ENCODE measurements around the gene CAMK1D. TPM values are rescaled to one million over a fixed set of nuclear protein-coding genes. Genes with fewer than 3 reads are reported as not detected.

The CAMK1D gene
- total RNA-seq, 1 experiment from 2014 or later, result 1.1 TPM

- H3K9me3 ChIP-seq (replicated peaks), result no peaks in the 10 kb centered on the region
- no peaks in the 10 kb centered on the region for H3K36me3 ChIP-seq
Measured at GRCh38 chr10:12657489-12657888, 308.1 kb downstream of the CAMK1D start.

DNA sequence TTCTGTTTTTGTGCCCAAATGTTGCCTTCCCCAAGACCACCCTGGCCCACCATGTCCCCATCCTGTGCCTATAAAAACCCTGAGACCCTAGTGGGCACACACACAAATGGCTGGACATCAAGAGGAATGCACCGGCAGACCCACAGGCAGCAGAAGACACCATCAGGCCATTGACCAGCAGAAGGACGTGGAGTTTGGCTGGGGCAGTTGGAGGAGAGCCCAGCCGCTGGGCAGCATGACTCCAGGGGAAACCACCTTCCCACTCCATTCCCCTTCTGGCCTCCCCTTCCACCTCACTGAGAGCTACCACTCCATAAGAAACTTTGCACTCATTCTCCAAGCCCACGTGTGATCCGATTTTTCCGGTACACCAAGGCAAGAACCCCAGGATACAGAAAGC, 309.2 kb downstream of the CAMK1D start:
- Histone ChIP-seq H3K36me3 (no peaks in the 10 kb centered on the region), H3K4me3 (no peak overlapping the region), H3K27me3 (no peaks in the 10 kb centered on the region), H3K4me1 (no peaks in the 10 kb centered on the region), H3K27ac (no peak overlapping the region), H3K9me3 (replicated peaks) (no peaks in the 10 kb centered on the region)
- no peak for DNase-seq

More at GRCh38 chr10:12657489-12657888, 308.1 kb downstream of the CAMK1D start:
- Histone ChIP-seq H3K27me3 (no peaks in the 10 kb centered on the region), H3K4me1 (no peaks in the 10 kb centered on the region), H3K4me3 (no peak overlapping the region), H3K27ac (no peak overlapping the region)
- no peak for DNase-seq

DNA sequence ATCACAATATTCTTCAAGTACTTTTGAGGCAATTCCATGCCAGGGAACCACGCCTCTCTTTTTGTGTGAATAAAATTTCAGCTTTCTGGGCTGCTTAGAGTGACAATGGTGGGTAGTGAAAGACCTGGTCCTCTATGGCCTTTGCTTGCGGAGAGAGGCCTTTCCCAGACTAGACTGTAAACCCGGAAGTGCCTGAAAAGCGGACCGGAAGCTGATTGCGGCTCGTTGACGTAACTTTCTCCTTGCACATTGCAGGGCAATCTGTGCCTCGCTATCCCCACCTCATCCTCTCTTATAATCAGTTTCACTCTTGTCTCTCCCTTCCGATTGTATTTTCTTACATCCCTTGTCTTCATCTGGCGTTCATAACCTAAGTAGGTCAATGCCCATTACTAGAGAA, 310.4 kb downstream of the CAMK1D start:
- no peaks in the 10 kb centered on the region for H3K9me3 ChIP-seq (replicated peaks)
- no peak overlapping the region for H3K27ac ChIP-seq
- H3K27me3 ChIP-seq, result no peaks in the 10 kb centered on the region
- no peaks in the 10 kb centered on the region for H3K36me3 ChIP-seq
- H3K4me3 ChIP-seq, result no peak overlapping the region
- no peak for DNase-seq
- no peaks in the 10 kb centered on the region for H3K4me1 ChIP-seq

DNA sequence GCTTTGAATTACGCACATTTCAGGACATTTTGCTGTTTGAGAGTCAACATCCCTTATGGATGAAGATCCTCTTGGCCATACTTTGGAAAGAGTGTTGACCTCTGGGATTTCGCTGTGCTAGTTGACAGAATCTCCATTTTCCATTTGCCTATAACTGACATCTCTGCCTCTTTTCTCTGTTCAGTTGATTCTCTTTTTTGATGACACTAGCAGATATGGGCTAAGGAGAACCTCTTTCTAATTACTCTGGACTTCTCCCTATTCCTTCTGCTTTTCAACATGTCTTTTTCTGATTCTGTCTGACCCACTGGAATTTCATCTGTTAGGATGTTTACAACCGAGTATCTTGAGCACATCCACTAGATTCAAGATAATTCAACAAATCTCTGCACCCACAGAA, 311.5 kb downstream of the CAMK1D start:
- Histone ChIP-seq H3K27me3 (no peaks in the 10 kb centered on the region), H3K4me3 (no peak overlapping the region), H3K9me3 (replicated peaks) (no peaks in the 10 kb centered on the region), H3K36me3 (no peaks in the 10 kb centered on the region), H3K27ac (no peak overlapping the region), H3K4me1 (no peaks in the 10 kb centered on the region)
- DNase-seq, result no peak

GRCh38 chr10:12661671-12662070, 312.3 kb downstream of the CAMK1D start:
- H3K27me3 ChIP-seq, result no peaks in the 10 kb centered on the region
- DNase-seq, result no peak
- H3K36me3 ChIP-seq, result no peaks in the 10 kb centered on the region

DNA sequence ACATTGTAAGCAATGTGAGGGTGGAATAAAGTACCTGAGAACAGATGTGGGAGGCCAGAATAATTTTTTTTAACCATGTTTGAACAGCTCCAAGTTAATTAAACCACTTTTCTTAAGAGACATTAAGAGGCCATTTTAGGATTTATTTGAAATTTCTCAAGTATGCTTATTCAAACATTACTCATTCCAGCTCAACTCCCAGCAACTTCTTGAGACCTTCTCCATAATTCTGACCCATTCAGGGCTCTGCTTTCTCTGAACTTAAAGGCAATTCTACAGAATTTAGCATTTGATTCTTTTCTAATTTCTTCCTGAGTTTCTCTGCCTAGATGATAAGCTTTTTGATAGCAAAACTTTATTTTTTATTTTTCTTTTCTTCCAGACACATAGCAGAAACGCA, 314.5 kb downstream of the CAMK1D start:
- H3K36me3 ChIP-seq, result no peaks in the 10 kb centered on the region
- no peak overlapping the region for H3K4me3 ChIP-seq
- no peaks in the 10 kb centered on the region for H3K27me3 ChIP-seq
- no peak for DNase-seq
- no peaks in the 10 kb centered on the region for H3K4me1 ChIP-seq
- H3K9me3 ChIP-seq (replicated peaks), result no peaks in the 10 kb centered on the region
- H3K27ac ChIP-seq, result no peak overlapping the region

More at GRCh38 chr10:12661671-12662070, 312.3 kb downstream of the CAMK1D start:
- no peaks in the 10 kb centered on the region for H3K4me1 ChIP-seq
- H3K9me3 ChIP-seq (replicated peaks), result no peaks in the 10 kb centered on the region
- H3K4me3 ChIP-seq, result no peak overlapping the region
- no peak overlapping the region for H3K27ac ChIP-seq

DNA sequence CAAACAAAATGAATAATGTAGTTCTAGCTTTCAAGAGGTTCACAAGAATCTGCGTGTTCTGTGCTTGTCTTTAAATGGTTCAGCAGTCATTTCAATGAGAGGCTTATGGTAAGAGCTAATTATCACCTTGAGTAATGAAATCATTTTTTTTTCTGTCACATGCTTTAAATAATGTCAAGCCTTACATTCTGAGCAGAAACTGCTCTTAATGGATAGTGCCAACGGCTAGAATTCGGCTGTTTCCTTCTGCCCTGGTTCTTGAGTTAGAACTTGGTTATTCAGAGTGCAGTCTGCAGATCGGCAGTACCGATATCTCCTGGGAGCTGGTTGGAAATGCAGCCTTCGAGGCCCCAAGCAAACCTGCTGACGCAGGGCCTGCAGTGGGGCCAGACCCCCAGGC, 316.2 kb downstream of the CAMK1D start:
- Histone ChIP-seq H3K4me3 (no peak overlapping the region), H3K9me3 (replicated peaks) (no peaks in the 10 kb centered on the region), H3K36me3 (no peaks in the 10 kb centered on the region), H3K27ac (no peak overlapping the region), H3K4me1 (no peaks in the 10 kb centered on the region), H3K27me3 (no peaks in the 10 kb centered on the region)
- DNase-seq, result no peak

DNA sequence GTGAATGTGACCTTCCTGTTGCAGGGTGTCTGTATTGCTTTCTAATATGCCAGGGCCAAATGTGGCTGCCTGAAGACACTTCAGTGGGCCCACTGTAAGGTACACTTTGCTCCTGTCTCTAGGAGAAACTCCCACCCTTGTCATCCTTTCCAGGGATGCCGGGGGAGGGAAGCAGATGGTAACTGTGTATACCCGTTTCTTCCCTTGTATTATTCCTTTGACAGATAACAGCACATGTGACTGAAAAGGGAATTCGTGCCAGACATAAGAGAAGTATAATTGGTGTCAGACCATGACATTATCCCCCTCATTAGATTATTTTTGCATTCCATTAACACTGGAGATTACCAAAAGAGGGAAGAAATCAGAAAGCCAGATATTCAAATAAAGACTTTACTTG, 317.7 kb downstream of the CAMK1D start:
- Histone ChIP-seq H3K27me3 (no peaks in the 10 kb centered on the region), H3K4me3 (no peak overlapping the region), H3K27ac (no peak overlapping the region), H3K9me3 (replicated peaks) (no peaks in the 10 kb centered on the region), H3K36me3 (no peaks in the 10 kb centered on the region), H3K4me1 (no peaks in the 10 kb centered on the region)
- DNase-seq, result no peak

GRCh38 chr10:12668634-12669033, 319.3 kb downstream of the CAMK1D start:
- H3K27me3 ChIP-seq, result no peaks in the 10 kb centered on the region
- no peaks in the 10 kb centered on the region for H3K36me3 ChIP-seq
- no peak overlapping the region for H3K27ac ChIP-seq
- no peaks in the 10 kb centered on the region for H3K9me3 ChIP-seq (replicated peaks)
- H3K4me3 ChIP-seq, result no peak overlapping the region
- no peak for DNase-seq
- no peaks in the 10 kb centered on the region for H3K4me1 ChIP-seq

- Histone ChIP-seq H3K27me3 (no peaks in the 10 kb centered on the region), H3K27ac (no peak overlapping the region), H3K9me3 (replicated peaks) (no peaks in the 10 kb centered on the region), H3K4me1 (no peaks in the 10 kb centered on the region), H3K36me3 (no peaks in the 10 kb centered on the region), H3K4me3 (no peak overlapping the region)
- DNase-seq, result no peak
Measured at GRCh38 chr10:12670004-12670403, 320.7 kb downstream of the CAMK1D start.

GRCh38 chr10:12675186-12675585, 325.8 kb downstream of the CAMK1D start:
- DNase-seq, result no peak
- no peaks in the 10 kb centered on the region for H3K27me3 ChIP-seq
- H3K4me3 ChIP-seq, result no peak overlapping the region
- H3K36me3 ChIP-seq, result no peaks in the 10 kb centered on the region
- no peaks in the 10 kb centered on the region for H3K4me1 ChIP-seq
- H3K27ac ChIP-seq, result no peak overlapping the region
- no peaks in the 10 kb centered on the region for H3K9me3 ChIP-seq (replicated peaks)

DNA sequence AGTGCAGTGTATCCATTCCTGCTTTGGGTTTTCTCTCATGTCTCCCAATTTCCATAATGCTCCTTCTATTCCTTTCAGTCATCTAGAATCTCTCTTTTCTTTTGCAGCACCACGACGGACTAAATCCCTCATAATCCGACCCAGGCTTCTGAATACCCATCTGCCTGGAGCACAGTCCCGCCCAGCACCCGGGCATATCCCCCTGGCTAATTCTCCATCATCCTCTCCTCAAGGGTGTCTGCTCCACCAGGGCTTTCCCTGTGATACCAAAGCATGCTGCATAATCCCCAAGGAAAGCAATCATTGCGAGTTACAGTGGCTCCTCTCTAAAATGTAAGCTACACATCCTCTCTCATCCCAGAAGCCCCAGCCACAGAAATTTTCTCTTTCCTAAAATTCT, 330.3 kb downstream of the CAMK1D start:
- Histone ChIP-seq H3K27me3 (no peaks in the 10 kb centered on the region), H3K27ac (no peak overlapping the region), H3K4me1 (no peaks in the 10 kb centered on the region), H3K36me3 (no peaks in the 10 kb centered on the region), H3K9me3 (replicated peaks) (no peaks in the 10 kb centered on the region), H3K4me3 (no peak overlapping the region)
- DNase-seq, result no peak

- DNase-seq, result peak in 1 of 2 experiments; percentile 14
- Histone ChIP-seq H3K27me3 (no peaks in the 10 kb centered on the region; the same call in 1 of the 2 replicates), H3K27ac (no peak overlapping the region), H3K4me3 (no peak overlapping the region), H3K4me1 (no peaks in the 10 kb centered on the region), H3K9me3 (replicated peaks) (no peaks in the 10 kb centered on the region), H3K36me3 (no peaks in the 10 kb centered on the region)
Measured at GRCh38 chr10:12681252-12681651, 331.9 kb downstream of the CAMK1D start.

GRCh38 chr10:12684784-12685183, 335.4 kb downstream of the CAMK1D start:
- no peaks in the 10 kb centered on the region for H3K4me1 ChIP-seq
- H3K4me3 ChIP-seq, result no peak overlapping the region
- no peaks in the 10 kb centered on the region; the same call in 1 of the 2 replicates for H3K27me3 ChIP-seq
- DNase-seq, result no peak
- no peaks in the 10 kb centered on the region for H3K9me3 ChIP-seq (replicated peaks)
- H3K36me3 ChIP-seq, result no peaks in the 10 kb centered on the region
- H3K27ac ChIP-seq, result no peak overlapping the region

GRCh38 chr10:12685261-12686058, 336.1 kb downstream of the CAMK1D start:
- no peaks in the 10 kb centered on the region; the same call in 1 of the 2 replicates for H3K27me3 ChIP-seq
- no peak for DNase-seq

DNA sequence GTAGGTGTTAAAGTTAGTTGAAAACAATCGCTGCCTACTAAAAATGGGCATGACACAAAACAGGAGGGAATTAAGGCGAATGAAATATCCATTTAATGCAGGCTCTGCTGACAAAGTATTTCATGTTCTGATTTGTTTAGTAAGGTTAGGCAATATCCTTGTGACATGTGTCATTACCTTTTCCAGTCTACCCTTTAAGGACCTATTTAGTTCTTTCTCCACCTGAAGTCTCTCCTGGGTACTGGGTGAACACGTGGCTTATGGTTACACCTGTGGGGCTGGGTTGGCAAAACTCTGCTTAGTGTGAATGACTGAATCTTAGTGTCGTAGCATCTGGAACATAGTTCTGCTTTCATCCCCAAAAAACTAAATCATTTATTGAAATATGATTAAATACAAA, 338.6 kb downstream of the CAMK1D start:
- Histone ChIP-seq H3K9me3 (replicated peaks) (no peaks in the 10 kb centered on the region), H3K4me3 (no peak overlapping the region), H3K36me3 (no peaks in the 10 kb centered on the region), H3K4me1 (no peaks in the 10 kb centered on the region), H3K27ac (no peak overlapping the region), H3K27me3 (no peaks in the 10 kb centered on the region; the same call in 1 of the 2 replicates)
- DNase-seq, result no peak

More at GRCh38 chr10:12685261-12686058, 336.1 kb downstream of the CAMK1D start:
- no peaks in the 10 kb centered on the region for H3K9me3 ChIP-seq (replicated peaks)
- no peak overlapping the region for H3K4me3 ChIP-seq
- H3K4me1 ChIP-seq, result no peaks in the 10 kb centered on the region
- H3K36me3 ChIP-seq, result no peaks in the 10 kb centered on the region
- no peak overlapping the region for H3K27ac ChIP-seq

All from SJCRH30 (cell line).